GM18519 (cell line): ENCODE measurements around the gene GNA12.
"Not testable (repeated sequence)": the region's sequence is repeated elsewhere in the genome, so short reads cannot be mapped to it uniquely, and the experiment has no call there.

Experiments used
- ATAC-seq: cut with Tn5 transposase; IDR thresholded peaks from one replicate; pipeline ENCODE4 v1.9.1; 2021; ENCODE audit warnings: mild to moderate bottlenecking, moderate library complexity; ENCODE audit not compliant: unreplicated experiment, low FRiP score

The GNA12 gene

DNA sequence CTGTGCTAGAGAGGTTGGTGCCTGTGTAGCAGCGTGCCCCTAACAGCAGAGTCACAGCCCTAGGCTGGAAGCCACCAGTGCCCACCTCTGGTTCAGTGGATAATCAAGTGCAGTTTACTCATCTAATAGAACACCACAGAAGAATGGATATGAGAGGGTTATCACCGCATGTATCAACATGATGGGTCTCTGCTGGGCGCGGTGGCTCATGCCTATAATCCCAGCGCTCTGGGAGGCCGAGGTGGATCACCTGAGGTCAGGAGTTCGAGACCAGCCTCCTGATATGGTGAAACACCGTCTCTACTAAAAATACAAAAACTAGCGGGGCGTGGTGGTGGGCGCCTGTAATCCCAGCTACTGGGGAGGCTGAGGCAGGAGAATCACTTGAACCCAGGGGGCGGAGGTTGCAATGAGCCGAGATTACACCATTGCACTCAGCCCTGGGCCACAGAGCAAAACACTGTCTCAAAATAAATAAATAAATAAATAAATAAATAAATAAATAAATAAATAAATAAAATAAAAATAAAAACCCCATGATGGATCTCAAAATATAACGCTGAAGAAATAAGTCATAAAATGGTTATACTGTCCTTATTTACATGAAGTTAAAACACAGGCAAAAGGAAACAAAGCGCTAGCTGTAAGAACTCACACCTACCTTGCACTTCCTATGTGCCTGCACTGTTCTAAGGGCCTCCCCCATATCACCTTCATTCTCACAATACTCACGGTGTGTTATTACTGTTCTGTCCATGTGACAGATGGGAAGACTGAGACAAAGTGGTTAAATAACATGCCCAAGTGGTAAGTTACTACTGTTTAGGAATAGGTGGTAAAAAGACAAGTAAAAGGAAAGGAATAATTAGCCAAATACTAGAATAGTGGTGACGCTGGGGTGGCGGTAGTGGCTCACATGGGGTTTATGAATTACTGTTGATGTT is 85.2 kb downstream of the GNA12 start:
- no peak for ATAC-seq

DNA sequence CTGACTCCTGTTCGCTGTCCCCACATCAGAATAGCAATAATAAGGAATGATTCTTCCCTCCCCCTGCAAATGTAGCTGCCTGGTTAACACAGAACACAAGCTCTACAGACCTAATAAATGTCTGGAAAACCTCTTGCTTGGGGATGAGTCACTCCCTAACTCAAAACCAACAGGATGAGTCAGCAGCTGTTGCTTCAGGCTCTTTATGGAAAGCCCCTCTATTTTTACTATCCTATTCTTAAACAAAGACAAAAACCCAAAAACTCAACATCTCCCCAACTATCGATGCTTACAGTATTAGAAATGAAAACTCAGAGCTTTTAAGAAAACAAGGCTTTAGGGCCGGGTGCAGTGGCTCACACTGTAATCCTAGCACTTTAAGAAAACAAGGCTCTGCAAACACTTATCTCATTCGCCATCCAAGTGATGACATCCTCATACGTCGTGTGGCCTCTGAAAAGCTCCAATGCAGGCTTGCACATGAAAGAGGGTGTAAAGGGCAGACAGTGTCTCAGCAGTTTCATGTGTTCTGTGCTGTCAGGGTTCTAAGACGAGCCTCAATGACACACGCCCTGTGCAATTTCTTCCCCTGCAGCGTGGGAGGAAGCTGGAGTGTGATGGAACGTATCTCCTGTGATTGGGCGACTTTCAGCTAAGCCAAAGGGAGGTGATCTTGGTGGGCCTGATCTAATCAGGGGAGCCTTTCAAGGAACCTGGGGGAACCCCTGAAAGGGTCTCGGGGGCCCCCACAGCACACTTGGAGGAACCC is 86.0 kb downstream of the GNA12 start:
- peak; percentile 79 for ATAC-seq

DNA sequence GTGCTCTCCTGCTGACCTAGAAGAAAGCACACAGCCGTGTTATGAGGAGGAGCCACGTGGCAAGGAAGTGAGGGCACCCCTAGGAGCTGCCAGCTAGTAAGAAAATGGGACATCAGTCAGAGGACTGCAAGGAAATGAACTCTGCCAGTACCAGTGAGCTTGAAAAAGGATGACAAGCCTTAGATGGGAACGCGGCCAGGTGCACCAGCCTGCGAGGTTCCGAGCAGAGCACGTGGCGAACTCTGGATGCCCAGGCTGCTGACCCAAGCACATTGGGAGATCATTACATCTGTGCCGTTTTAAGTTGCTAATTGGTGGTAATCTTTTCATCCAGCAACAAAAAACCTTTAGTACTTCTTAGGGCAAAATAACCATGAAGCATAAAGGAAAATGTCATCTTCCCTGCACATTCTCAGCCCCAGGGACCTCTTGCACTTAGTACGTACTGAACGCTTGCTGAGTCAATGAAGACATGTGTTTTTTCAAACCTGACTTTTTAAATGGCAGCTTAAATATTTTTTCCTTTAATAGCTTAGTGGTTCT is 86.7 kb downstream of the GNA12 start:
- ATAC-seq = peak; percentile 10

DNA sequence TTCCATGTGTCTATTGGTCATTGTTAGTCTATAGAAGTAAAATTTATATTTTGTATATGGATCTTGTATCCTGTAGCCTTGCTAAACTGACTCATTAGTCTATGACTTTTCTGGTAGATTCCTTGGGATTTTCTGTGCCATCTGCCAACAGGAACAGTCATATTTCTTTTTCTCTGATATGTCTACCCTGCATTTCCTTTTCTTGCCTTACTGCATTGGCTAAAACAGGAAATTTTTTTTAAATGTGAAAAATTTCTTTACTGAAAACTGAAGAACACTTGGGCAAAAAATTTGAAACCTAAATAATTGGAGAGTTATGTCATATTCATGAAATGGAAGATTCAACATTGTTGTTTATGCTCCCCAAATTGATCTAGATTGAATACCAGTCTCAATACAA is 88.6 kb downstream of the GNA12 start:
- no peak for ATAC-seq

DNA sequence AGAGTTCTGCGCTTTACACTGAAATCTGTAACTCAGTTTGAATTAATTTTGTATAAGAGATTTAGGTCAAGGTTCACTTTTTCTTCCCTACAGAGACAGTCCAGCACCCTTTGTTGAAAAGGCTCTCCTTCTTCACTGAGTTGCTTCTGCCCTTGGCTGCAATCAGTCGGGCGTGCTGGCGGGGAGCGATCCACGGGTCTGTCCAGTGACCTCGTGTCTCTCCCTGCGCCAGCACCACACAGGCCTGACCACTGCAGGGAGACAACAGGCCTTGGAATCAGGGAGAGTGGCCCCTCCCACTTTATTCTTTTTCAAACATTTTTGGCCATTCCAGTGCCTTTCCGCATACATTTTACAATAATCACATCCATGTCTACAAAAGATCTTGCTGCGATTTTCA is 89.2 kb downstream of the GNA12 start:
- ATAC-seq = no peak

DNA sequence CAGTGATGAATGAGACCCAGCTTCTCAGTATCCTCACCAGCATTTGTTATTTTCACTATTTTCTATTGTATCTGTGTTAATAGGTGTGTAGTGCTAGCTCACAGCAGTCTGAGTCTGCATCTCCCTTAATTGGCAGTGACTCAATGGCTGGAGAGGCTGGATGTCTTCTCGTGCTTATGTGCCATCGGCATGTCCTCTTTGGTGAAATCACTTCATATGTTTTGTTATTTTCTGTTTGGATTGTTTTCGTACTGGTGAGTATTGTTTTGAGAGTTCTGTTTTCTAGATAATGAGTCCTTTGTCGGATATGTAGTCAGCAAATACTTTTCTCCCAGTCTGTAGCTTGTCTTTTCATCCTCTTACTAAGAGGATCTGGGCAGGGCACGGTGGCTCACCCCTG is 90.0 kb downstream of the GNA12 start:
- no peak for ATAC-seq

DNA sequence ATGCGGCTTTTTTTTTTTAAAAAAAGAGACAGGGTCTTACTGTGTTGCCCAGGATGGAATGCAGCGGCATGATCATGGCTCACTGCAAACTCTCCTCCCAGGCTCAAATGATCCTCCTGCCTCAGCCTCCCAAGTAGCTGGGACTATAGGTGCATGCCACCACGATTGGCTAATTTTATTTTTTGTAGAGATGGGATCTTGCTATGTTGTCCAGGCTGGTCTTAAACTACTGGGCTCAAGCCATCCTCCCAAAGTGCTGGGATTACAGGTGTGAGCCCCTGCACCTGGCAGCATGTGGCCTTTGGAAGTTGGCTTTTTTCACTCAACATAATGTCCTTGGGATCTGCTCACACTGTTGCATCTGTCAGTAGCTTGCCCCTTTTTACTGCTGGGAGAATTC is 91.0 kb downstream of the GNA12 start:
- no peak for ATAC-seq

DNA sequence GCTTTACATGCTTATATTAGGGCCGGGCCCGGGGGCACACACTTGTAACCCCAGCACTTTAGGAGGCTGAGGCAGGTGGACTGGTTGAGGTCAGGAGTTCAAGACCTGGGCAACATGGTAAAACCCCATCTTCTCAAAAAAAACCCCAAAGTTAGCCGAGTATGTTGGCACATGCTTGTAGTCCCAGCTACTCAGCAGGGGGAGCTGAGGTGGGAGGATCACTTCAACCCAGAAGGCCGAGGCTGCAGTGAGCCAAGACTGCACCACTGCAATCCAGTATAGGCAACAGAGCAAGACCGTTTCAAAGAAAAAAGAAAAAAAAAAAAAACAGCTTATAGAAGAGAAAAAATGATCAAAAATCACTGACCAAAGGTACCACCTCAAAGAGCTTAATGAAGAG is 93.0 kb downstream of the GNA12 start:
- ATAC-seq = no peak

DNA sequence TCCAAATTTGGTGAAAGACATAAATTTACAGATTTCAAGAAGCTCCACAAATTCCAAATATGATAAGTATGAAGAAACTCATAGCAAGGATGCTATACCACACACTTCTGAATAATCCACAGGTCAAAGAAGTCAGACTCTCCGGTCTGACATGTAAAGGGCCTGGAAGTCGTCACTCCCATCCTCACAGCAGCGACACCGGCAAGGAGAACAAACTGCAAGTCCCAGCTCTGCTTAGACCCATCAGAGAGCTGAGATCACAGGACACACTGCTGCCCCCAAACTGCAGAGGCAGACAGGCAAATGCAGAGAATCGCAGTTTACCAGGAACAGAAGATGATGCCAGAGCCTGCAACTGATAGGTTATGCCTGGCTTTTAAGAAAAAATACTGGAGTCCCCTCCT is 94.1 kb downstream of the GNA12 start:
- ATAC-seq = no peak

DNA sequence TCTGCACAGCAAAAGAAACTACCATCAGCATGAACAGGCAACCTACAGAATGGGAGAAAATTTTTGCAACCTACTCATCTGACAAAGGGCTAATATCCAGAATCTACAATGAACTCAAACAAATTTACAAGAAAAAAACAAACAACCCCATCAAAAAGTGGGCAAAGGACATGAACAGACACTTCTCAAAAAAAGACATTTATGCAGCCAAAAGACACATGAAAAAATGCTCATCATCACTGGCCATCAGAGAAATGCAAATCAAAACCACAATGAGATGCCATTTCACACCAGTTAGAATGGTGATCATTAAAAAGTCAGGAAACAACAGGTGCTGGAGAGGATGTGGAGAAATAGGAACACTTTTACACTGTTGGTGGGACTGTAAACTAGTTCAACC is 95.4 kb downstream of the GNA12 start:
- not testable (repeated sequence) for ATAC-seq

DNA sequence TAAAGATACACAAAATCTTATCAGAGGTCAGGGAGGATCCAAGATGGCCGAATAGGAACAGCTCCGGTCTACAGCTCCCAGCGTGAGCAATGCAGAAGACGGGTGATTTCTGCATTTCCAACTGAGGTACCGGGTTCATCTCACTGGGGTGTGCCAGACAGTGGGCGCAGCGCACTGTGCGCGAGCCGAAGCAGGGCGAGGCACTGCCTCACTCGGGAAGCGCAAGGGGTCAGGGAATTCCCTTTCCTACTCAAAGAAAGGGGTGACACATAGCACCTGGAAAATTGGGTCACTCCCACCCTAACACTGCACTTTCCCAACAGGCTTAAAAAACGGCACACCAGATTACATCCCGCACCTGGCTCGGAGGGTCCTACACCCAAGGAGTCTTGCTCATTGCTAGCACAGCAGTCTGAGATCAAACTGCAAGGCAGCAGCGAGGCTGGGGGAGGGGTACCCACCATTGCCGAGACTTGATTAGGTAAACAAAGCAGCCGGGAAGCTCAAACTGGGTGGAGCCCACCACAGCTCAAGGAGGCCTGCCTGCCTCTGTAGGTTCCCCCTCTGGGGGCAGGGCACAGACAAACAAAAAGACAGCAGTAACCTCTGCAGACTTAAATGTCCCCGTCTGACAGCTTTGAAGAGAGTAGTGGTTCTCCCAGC is 100.5 kb downstream of the GNA12 start:
- not testable (repeated sequence) for ATAC-seq

DNA sequence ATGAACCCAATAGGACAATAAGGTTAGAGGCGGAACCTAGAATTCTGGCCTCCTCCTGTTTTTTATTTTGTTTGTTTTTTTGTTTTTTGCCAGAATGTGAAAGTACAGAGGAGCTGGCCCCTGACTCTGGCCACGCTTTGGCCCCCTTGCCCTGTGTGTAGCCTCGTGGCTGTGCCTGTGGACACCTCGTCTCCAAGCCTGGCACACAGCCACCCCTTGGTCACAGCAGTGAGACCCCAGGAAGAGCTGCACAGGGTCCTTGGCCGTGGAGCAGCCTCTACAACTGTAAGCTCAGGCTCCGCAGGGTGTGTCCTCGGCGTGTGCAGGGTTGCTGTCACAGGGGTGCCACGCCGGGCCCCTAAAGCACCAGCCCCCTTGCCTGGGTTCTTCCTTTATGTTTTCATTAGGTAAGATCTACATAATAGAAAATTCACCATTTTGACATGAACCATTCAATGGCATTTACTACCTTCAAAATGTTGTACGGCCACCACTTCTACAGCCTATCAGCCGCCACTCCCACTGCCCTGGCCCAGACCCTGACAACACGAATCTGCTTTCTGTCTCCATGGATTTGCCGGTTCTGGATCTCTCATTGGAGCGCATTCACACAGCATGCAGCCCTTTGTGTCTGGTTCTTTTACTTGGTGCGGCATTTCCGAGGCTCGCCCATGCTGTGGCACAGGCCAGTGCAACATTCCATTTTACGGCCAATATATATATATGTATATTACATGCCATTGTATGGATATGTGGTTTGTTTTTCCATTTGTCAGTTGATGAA is 105.2 kb downstream of the GNA12 start:
- ATAC-seq = no peak

DNA sequence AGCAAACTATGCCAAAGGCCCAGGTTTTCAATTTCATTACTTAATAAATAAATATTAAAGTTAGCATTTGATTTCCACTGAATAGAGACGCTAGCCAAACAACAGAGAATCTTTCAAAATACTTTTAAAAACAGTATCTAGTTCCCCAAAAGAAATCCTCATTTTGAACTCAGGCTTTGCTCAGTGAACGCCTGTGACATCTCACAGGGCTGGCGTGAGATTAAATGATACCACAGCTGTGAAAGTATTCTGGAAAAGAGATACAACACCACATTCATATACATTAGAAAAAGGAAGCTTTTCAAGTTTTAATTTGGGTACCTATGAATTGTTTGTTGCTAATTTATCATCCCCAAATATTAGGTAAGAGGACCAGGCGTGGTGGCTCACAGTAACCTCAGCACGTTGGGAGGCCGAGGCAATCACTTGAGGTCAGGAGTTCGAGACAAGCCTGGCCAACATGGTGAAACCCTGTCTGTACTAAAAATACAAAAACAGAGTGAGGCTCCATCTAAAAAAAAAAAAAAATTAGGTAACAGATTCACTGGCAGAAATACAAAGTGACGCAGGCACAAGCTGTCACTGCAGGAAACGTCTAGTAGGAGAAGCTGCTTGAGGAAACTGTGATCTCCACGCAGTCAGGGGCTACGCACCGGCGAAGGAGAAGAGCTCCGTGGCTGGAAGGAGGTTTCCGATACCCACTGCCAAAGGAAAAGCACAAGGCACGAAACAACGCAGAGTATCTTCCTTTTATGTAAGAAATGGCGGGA is 106.2 kb downstream of the GNA12 start:
- ATAC-seq = no peak

DNA sequence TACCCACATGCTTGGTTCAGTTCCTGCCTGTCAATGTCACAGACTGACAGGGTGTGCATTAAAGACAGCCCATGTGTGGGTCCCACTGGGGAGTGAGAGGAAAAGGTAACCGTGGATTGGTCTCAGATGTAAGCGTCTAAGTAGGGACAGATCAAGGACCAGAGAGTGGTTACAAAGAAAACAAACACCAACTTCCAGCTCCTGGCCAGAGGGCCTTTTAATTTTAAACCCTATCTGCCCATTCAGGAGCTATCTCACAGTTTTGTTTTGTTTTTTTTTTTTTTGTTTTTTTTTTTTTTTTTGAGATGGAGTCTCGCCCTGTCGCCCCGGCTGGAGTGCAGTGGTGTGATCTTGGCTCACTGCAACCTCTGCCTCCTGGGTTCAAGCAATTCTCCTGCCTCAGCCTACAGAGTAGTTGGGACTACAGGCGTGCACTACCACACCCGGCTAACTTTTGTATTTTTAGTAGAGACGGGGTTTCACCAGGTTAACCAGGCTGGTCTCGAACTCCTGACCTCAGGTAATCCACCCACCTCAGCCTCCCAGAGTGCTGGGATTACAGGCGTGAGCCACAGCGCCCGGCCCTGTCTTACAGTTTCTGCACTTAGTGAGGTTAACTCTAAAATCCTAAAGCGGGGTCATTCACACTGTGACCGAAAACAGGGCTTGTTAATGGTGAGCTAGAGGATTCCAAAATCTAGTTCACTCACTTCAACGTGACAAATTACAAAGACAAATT is 106.9 kb downstream of the GNA12 start:
- not testable (repeated sequence) for ATAC-seq

DNA sequence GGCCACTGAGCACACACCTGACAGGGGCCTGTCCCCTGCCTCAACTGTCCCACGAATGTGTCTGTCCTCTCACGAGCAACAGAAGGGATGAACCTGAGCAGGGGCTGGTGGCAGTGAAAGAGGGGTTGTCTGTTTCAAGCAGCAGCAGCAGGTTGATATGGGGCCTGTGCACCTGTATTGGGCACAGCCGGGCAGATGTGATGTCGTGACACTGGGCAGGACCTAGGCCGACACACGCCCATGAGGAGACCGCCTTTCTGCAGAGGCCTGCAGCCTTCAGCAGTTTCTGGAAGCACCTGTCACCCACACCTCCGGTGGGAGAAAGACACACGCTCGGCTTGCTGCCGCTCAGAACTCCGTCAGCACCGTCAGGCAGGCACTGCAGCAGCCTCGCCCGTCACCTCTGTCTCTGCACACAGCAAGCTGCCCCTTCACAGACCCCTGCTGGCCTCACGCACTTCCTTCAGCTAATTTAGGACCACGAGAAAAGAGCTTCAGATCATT is 107.6 kb downstream of the GNA12 start:
- no peak for ATAC-seq

DNA sequence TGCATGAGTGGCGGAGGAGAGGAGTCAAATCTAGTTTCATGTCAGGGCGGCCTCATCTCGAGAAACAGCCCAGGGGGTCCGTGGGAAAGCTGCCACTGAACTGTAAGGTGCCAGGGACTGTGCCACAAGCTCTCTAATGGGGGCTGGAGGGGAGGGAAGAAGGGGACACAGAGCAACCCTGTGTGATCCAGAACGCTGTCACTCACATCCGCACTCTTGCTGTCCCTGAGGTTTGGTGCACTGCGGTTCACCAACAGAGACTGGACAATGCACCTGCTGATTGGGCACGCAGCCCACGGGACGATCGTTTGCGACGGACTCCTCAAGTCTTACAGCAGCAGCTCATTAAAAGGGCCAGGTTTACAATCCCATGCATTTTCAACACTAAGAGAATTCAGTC is 108.4 kb downstream of the GNA12 start:
- ATAC-seq = no peak

DNA sequence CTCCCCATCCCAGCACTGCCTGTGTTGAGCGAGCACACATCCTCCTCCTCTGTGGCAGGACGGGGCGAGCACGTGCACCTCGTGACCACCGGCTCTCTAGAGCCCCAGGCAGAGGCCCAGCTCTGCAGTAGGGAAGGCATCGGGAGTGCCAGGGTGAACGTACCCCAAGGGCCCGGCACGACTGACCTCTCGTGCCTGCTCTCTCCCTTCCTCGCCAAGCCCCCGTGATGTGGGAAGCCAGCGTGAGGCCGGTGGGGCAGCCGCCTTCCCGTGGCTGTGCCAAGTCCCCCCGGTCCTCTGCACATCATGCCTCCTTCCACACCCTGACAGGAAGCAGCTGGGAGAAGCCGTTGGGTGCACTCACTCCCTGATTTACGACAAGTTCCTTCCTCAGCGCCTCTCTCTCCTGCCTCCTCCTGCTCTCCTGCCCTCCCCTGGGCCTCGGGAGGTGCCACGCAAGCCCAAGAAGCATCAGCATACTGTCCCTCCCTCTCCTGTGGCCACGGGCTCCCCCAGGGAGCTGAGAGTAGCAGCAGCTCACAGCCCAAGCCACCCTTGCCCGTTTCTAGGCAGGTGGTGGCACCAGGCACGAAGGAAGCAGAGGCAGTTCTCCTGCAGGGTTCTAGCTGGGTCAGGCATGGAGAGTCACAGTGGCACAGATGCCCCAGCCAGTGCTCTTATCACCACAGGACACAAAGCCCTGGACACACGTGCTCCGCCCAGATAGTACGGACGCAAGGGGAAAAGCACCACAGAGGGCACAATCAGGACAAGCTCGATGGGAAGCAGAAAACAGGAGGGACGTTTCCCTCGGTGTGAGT is 109.1 kb downstream of the GNA12 start:
- no peak for ATAC-seq
